Endothelial cell of umbilical vein (primary cell): ENCODE measurements around the gene GCAT. TPM values are rescaled to one million over a fixed set of nuclear protein-coding genes. Genes with fewer than 3 reads are reported as not detected.

ENCODE experiments used
- BruUV-seq: library from RNA; stranded (reverse); fragments of 400-500 nt; replicated peaks from 2 replicates; lab custom pipeline; 2021; lab: Mats Ljungman, UMichigan
- CTCF ChIA-PET: fragments of 300-600, 350-600 bp; sonication (Branson Sonifier 250); formaldehyde crosslinking; loops from one replicate; lab custom pipeline; 2021; ENCODE audit warnings: antibody characterized with exemption, inconsistent platforms; lab: Charles Lee
- POLR2A ChIA-PET: fragments of 300-600, 350-600 bp; sonication (Branson Sonifier 250); formaldehyde crosslinking; loops from one replicate; lab custom pipeline; 2021; ENCODE audit warnings: antibody characterized with exemption, inconsistent platforms; lab: Charles Lee
- DNase-seq: peaks from one replicate; pipeline ENCODE4 v3.0.0-alpha.2; 2011; ENCODE audit warnings: low read depth, low spot score
- FAIRE-seq: peaks from 2 replicates; lab custom pipeline; 2011; peaks lifted over from hg19 to GRCh38; lab: Jason Lieb, UNC
- H2AFZ ChIP-seq: 2 replicates; pipeline ENCODE4 v1.6.0; 2012; ENCODE audit warnings: low read depth, low read length, control low read depth, inconsistent platforms
- H3K27ac ChIP-seq: 2 replicates; pipeline ENCODE4 v1.5.1; 2011; ENCODE audit warnings: low read depth, mild to moderate bottlenecking, control low read depth, low read length, moderate library complexity; ENCODE audit not compliant: insufficient read depth
- H3K27me3 ChIP-seq, 2 experiments: 2 replicates each; pipeline versions ENCODE4 v1.6.0 to v1.6.1; 2011; ENCODE audit warnings: low read length in 2 of 2, mixed read lengths in 1 of 2; ENCODE audit not compliant: control insufficient read depth in 2 of 2, insufficient read depth in 2 of 2
- H3K36me3 ChIP-seq, 2 experiments: 2 replicates in 1 of 2; 3 replicates in 1 of 2; pipeline ENCODE4 v1.5.1; 2011; ENCODE audit warnings: low read length in 2 of 2, mild to moderate bottlenecking in 1 of 2, moderate library complexity in 1 of 2; ENCODE audit not compliant: control insufficient read depth in 2 of 2, insufficient read depth in 2 of 2; ENCODE audit errors: extremely low read depth in 1 of 2
- H3K4me1 ChIP-seq: 3 replicates; pipeline ENCODE4 v1.5.1; 2011; ENCODE audit warnings: mild to moderate bottlenecking, low read length; ENCODE audit not compliant: control insufficient read depth, insufficient read depth; ENCODE audit errors: extremely low read depth
- H3K4me2 ChIP-seq: 2 replicates; pipeline ENCODE4 v1.6.1; 2011; ENCODE audit warnings: low read length, control low read depth, mixed read lengths; ENCODE audit not compliant: insufficient read depth
- H3K4me3 ChIP-seq, 3 experiments: fragments of 200-600 bp in 1 of 3; sonication (generic), shearing (Covaris generic) in 1 of 3; replicated peaks in 1 of 3; 2 replicates each; pipeline ENCODE4 v1.5.1; 2011 to 2016; ENCODE audit warnings: control low read depth in 3 of 3, low read length in 3 of 3, mild to moderate bottlenecking in 2 of 3, inconsistent platforms in 1 of 3, low read depth in 1 of 3, moderate library complexity in 1 of 3; ENCODE audit not compliant: insufficient read depth in 1 of 3
- H3K79me2 ChIP-seq: 2 replicates; pipeline ENCODE4 v1.6.0; 2012; ENCODE audit warnings: low read length, inconsistent platforms; ENCODE audit not compliant: control insufficient read depth, insufficient read depth
- H3K9ac ChIP-seq: replicated peaks from 2 replicates; pipeline ENCODE3; 2011; ENCODE audit warnings: low read length, control low read depth; ENCODE audit not compliant: insufficient read depth; ENCODE audit errors: extremely low read depth
- H3K9me1 ChIP-seq: replicated peaks from 3 replicates; pipeline ENCODE4 v1.6.0; 2011; ENCODE audit warnings: mild to moderate bottlenecking, low read length; ENCODE audit not compliant: control insufficient read depth, insufficient read depth; ENCODE audit errors: extremely low read depth
- H3K9me3 ChIP-seq: replicated peaks from 2 replicates; pipeline ENCODE4 v1.5.1; 2012; ENCODE audit warnings: low read length, inconsistent platforms; ENCODE audit not compliant: control insufficient read depth, insufficient read depth
- H4K20me1 ChIP-seq: replicated peaks from 2 replicates; pipeline ENCODE3; 2011; ENCODE audit warnings: mild to moderate bottlenecking, low read length; ENCODE audit not compliant: control insufficient read depth, insufficient read depth; ENCODE audit errors: extremely low read depth
- CTCF ChIP-seq, 2 donors: IDR thresholded peaks; 1 replicate in 1 of 2; 2 replicates in 1 of 2; pipeline ENCODE4 v1.5.1; 2011; ENCODE audit warnings: low read length in 2 of 2, mild to moderate bottlenecking in 2 of 2, moderate library complexity in 2 of 2, control low read depth in 1 of 2, inconsistent platforms in 1 of 2, low read depth in 1 of 2; ENCODE audit not compliant: insufficient read depth in 1 of 2; ENCODE audit errors: extremely low read depth in 1 of 2
- EZH2 ChIP-seq: IDR thresholded peaks from 2 replicates; pipeline ENCODE4 v1.6.1; 2012; ENCODE audit warnings: borderline replicate concordance, low read depth, mild to moderate bottlenecking, moderate library complexity, low read length, inconsistent platforms; ENCODE audit not compliant: severe bottlenecking
- FOS ChIP-seq: IDR thresholded peaks from 2 replicates; pipeline ENCODE4 v1.6.1; 2011; ENCODE audit warnings: mild to moderate bottlenecking, low read length, moderate library complexity, borderline replicate concordance; ENCODE audit not compliant: insufficient read depth
- GATA2 ChIP-seq: IDR thresholded peaks from 2 replicates; pipeline ENCODE4 v1.7.0; 2011; ENCODE audit warnings: low read depth, mild to moderate bottlenecking, moderate library complexity, mixed read lengths, low read length; ENCODE audit not compliant: insufficient read length, insufficient read depth
- JUN ChIP-seq: IDR thresholded peaks from 2 replicates; pipeline ENCODE4 v1.6.1; 2011; ENCODE audit warnings: borderline replicate concordance, low read depth; ENCODE audit not compliant: insufficient read length, insufficient read depth
- MAX ChIP-seq: IDR thresholded peaks from 2 replicates; pipeline ENCODE4 v1.6.1; 2011; ENCODE audit not compliant: insufficient read depth, insufficient read length
- MYC ChIP-seq: IDR thresholded peaks from one replicate; pipeline ENCODE4 v1.6.1; 2011; ENCODE audit warnings: mild to moderate bottlenecking, low read depth, low read length
- POLR2A ChIP-seq: IDR thresholded peaks from 2 replicates; pipeline ENCODE4 v1.6.1; 2012; ENCODE audit warnings: low read depth, mild to moderate bottlenecking, control low read depth, low read length
- POLR2AphosphoS5 ChIP-seq: IDR thresholded peaks from 2 replicates; pipeline ENCODE4 v1.6.1; 2012; ENCODE audit warnings: low read depth, mild to moderate bottlenecking, control low read depth, low read length, moderate library complexity; ENCODE audit not compliant: insufficient read depth
- dilution Hi-C: fragments of 300-500 bp; cut with MboI; formaldehyde crosslinking; loops from one replicate; pipeline ENCODE4 v1.15.0; 2019; ENCODE audit warnings: low sequenced_read_pairs; ENCODE audit not compliant: extremely low pct_ligation_motif_present
- intact Hi-C: fragments of 100-400 bp; cut with micrococcal nuclease; formaldehyde crosslinking; loops from one replicate; pipeline ENCODE4 v1.10.0; 2022
- polyA plus RNA-seq, 4 experiments: library from polyadenylated mRNA; depleted of rRNA in 3 of 4; stranded (reverse) in 3 of 4; unstranded in 1 of 4; fragments of >200 nt; gene quantifications; 2 replicates each; pipeline versions ENCODE4 v1.2.1 to v1.2.3, GENCODE V29; 2011 to 2012; ENCODE audit warnings: missing spikeins in 1 of 4
- total RNA-seq: library from RNA; stranded (reverse); gene quantifications from 2 replicates; pipeline ENCODE4 v1.2.3, GENCODE V29; 2021

The GCAT gene
- total and polyA plus RNA-seq, 2 donors (not counting 3 experiments of a cell fraction or from before 2014, with no cell fraction given), result 19.7 TPM

DNA sequence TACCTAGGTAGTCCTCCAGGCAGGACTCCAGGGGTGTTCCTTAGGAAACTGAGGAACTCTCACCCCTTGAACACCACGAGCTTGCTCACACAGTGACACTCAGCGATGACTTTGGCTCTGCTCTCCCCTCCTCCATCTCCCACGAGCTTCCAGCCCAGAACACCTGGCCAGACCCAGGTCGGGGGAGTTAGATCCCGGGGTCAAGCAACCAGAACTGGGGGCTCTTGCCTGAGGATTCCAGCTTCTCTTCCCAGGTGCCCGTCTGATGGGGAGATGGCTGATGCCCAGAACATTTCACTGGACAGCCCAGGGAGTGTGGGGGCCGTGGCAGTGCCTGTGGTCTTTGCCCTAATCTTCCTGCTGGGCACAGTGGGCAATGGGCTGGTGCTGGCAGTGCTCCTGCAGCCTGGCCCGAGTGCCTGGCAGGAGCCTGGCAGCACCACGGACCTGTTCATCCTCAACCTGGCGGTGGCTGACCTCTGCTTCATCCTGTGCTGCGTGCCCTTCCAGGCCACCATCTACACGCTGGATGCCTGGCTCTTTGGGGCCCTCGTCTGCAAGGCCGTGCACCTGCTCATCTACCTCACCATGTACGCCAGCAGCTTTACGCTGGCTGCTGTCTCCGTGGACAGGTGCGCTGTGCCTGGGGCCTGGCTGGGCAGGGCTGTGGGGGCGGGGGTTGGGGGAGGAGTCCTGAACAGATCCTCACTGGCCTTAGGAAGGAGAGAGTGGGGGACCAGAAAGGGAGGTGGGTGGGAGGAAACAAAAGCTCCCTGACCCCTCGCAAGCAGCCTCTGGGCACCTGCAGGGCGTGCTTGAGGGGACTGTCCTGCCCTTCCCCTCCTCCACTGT lies 15.6 kb downstream of the GCAT start, which contains the start of gene GALR3:
GALR3 (plus strand) TSS at position 249 of the 852 bp plus-strand sequence; CDS start at position 274, 25 bp downstream.
- peaks cover 2 to 3% of the 10 kb centered on the region in 2 experiments for H3K27me3 ChIP-seq
- H3K9me1 ChIP-seq, result no peaks in the 10 kb centered on the region
- no peak for DNase-seq
- H3K9ac ChIP-seq, result no peak within 1 kb of the TSS
- ChIA-PET POLR2A (no interaction called here), CTCF (interaction anchor here (1.3 to 2.5 kb wide), 4 partner anchors 15 to 141 kb away, joined by 3 to 21 read pairs (median 5); partner anchors contain the start of gene GCAT)
- TF ChIP-seq EZH2 (no peak), FOS (no peak), JUN (no peak), POLR2AphosphoS5 (no peak), MAX (no peak), CTCF (IDR thresholded peaks at IDR 0.05; ENCODE audit: extremely low read depth in 1 of 2, insufficient read depth in 1 of 2, low read depth in 1 of 2, low read length in 2 of 2) (no peak), GATA2 (no peak), MYC (no peak), POLR2A (no peak)
- no peak within 1 kb of the TSS for H3K4me2 ChIP-seq
- H3K4me1 ChIP-seq, result peaks cover 6% of the 10 kb centered on the region
- no peak within 1 kb of the TSS for H3K27ac ChIP-seq
- dilution Hi-C loops (no loop called here), intact Hi-C loops (no loop called here)
- no peak within 1 kb of the TSS for H2AFZ ChIP-seq
- FAIRE-seq, result no peak
- no peak within 1 kb of the TSS for H3K4me3 ChIP-seq
- no peaks in the 10 kb centered on the region for H3K9me3 ChIP-seq
- no peaks in the 10 kb centered on the region for H3K36me3 ChIP-seq
- H3K79me2 ChIP-seq, result no peaks in the 10 kb centered on the region
- no TSS peak for BruUV-seq
- H4K20me1 ChIP-seq, result no peaks in the 10 kb centered on the region
